HL-60 (cell line): ENCODE measurements around the gene SERTAD3.
"Not testable (repeated sequence)": the region's sequence is repeated elsewhere in the genome, so short reads cannot be mapped to it uniquely, and the experiment has no call there.

Experiments used
- DNase-seq, 2 experiments: peaks; one replicate each; pipeline ENCODE4 v3.0.0-alpha.2; 2010 to 2020; ENCODE audit warnings: low read depth in 1 of 2, low spot score in 1 of 2
- H3K27ac ChIP-seq: fragments of 250-450 bp; sonication (Bioruptor Pico); replicated peaks from 2 replicates; pipeline ENCODE4 v1.5.1; 2020; ENCODE audit warnings: mild to moderate bottlenecking, moderate library complexity
- H3K27me3 ChIP-seq: fragments of 250-450 bp; sonication (Bioruptor Pico); 2 replicates; pipeline ENCODE4 v1.5.1; 2021; ENCODE audit warnings: mild to moderate bottlenecking, moderate library complexity; ENCODE audit not compliant: insufficient read depth, poor library complexity, severe bottlenecking
- H3K4me3 ChIP-seq: replicated peaks from 2 replicates; pipeline ENCODE4 v1.5.1; 2011; ENCODE audit warnings: mild to moderate bottlenecking, control low read depth, low read length; ENCODE audit not compliant: insufficient read depth
- CTCF ChIP-seq: IDR thresholded peaks from one replicate; pipeline ENCODE4 v1.5.1; 2011; ENCODE audit warnings: low read length, control low read depth, inconsistent platforms; ENCODE audit not compliant: insufficient read depth
- GABPA ChIP-seq: IDR thresholded peaks from 2 replicates; pipeline ENCODE4 v1.6.1; 2012; ENCODE audit warnings: low read depth
- POLR2AphosphoS5 ChIP-seq: IDR thresholded peaks from 2 replicates; pipeline ENCODE4 v1.6.1; 2012; ENCODE audit warnings: low read depth
- SPI1 ChIP-seq: IDR thresholded peaks from 2 replicates; pipeline ENCODE4 v1.6.1; 2012; ENCODE audit warnings: low read depth, mild to moderate bottlenecking, borderline replicate concordance
- TF ChIP-seq, protein P1 (sequence below): IDR thresholded peaks from 2 replicates; pipeline ENCODE4 v1.6.1; 2012; ENCODE audit warnings: low read depth; ENCODE audit not compliant: insufficient replicate concordance

SERTAD3 gene

GRCh38 chr19:40465557-40466218 lies 21.6 kb upstream of the SERTAD3 start, which contains the start of gene BLVRB:
BLVRB (minus strand) TSS chr19:40465745; CDS start chr19:40465688, 57 bp downstream.
- peak within 1 kb of the TSS; percentile 70 for H3K27ac ChIP-seq
- H3K27me3 ChIP-seq = peaks cover 11% of the 10 kb centered on the region
- H3K4me3 ChIP-seq = peak within 1 kb of the TSS; percentile 66
- TF ChIP-seq GABPA (no peak), CTCF (no peak)
- DNase-seq = peak; percentile 97 to 98

DNA sequence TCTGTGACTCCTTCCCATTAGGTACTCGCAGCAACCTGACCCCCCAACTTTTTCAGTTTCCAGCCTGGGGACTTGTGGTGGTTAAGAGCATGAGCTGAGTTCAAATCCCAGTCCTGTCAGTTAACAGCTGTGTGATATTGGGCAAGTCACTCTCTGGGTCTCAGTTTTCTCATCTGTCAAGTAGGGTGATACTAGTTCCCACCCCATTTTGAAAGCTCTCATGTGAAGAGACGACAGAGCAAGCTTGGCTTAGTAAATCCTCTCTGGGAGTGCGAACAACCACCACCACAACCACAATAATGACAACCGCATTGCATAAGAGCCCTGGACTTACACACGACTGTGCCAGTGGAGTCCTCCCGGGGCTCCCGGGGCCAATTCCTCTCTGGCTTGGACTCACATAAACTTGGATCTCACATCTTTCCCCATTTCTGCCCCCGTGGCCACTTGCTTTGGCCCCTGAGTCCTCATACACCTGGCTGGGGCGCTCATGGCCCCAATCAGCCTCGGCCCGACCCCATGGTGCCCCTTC lies 21.0 kb upstream of the SERTAD3 start:
- peaks cover 11% of the 10 kb centered on the region for H3K27me3 ChIP-seq
- peak; percentile 92 to 94 for DNase-seq
- peak overlapping the region; percentile 66 for H3K4me3 ChIP-seq
- peak overlapping the region; percentile 70 for H3K27ac ChIP-seq
- peak; percentile 48; the same call in 1 of the 2 replicates for TF ChIP-seq POLR2AphosphoS5
- TF ChIP-seq, protein P1, sequence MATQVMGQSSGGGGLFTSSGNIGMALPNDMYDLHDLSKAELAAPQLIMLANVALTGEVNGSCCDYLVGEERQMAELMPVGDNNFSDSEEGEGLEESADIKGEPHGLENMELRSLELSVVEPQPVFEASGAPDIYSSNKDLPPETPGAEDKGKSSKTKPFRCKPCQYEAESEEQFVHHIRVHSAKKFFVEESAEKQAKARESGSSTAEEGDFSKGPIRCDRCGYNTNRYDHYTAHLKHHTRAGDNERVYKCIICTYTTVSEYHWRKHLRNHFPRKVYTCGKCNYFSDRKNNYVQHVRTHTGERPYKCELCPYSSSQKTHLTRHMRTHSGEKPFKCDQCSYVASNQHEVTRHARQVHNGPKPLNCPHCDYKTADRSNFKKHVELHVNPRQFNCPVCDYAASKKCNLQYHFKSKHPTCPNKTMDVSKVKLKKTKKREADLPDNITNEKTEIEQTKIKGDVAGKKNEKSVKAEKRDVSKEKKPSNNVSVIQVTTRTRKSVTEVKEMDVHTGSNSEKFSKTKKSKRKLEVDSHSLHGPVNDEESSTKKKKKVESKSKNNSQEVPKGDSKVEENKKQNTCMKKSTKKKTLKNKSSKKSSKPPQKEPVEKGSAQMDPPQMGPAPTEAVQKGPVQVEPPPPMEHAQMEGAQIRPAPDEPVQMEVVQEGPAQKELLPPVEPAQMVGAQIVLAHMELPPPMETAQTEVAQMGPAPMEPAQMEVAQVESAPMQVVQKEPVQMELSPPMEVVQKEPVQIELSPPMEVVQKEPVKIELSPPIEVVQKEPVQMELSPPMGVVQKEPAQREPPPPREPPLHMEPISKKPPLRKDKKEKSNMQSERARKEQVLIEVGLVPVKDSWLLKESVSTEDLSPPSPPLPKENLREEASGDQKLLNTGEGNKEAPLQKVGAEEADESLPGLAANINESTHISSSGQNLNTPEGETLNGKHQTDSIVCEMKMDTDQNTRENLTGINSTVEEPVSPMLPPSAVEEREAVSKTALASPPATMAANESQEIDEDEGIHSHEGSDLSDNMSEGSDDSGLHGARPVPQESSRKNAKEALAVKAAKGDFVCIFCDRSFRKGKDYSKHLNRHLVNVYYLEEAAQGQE = no peak

DNA sequence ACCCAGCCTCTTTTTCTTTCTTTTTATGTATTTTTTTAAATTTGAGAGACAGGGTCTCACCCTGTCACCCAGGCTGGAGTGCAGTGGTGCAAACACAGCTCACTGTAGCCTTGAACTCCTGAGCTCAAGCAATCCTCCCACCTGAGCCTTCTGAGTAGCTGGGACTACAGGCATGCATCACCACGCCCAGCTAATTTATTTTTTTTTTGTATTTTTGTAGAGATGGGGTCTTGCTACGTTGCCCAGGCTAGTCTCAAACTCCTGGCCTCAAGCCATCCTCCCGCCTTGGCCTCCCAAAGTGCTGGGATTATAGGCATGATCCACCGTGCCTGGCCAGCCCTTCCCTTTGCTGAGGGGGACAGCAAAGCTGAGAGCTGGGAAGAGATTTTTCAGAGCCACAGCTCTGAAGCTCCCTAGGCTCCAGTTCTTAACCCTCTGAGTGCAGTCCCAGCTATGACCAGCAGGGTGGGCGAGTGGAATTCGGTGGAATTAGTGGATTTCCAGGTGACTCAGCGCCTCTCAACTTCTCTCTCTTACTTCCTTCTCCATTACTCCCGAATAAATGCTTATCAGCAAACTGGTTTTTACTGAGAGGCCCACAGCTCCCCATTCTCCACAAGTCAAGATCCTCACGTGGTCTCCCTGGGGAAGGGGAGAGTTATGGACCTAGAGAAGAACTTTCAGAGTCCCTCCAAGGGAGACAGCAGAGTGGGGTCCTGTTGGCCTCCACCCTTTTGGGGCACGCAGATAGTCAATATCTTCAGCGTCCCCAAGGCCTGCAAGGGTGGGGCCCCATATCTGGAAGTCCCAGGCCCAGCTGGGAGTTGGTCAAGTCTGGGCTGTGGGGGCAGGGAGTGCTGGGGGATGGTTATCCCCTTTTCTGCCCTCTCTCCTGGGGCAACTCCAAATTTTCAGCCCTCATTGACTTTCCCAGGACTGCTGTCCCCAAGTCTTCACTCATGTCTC lies 20.2 kb upstream of the SERTAD3 start:
- Histone ChIP-seq H3K27me3 (peaks cover 11% of the 10 kb centered on the region), H3K27ac (peak overlapping the region; percentile 70)

DNA sequence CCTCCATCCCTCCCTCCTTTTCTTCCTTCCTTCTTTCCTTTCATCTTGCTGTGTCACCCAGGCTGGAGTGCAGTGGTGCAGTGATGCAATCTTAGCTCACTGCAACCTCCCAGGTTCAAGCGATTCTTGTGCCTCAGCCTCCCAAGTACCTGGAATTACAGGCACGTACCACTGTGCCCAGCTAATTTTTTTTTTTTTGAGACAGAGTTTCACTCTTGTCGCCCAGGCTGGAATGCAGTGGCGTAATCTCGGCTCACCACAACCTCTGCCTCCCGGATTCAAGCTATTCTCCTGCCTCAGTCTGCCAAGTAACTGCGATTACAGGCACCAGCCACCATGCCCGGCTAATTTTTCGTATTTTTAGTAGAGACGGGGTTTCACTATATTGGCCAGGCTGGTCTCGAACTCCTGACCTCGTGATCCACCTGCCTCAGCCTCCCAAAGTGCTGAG lies 19.5 kb upstream of the SERTAD3 start:
- H3K27ac ChIP-seq, H3K4me3 ChIP-seq: not testable (repeated sequence)
- peaks cover 11% of the 10 kb centered on the region for H3K27me3 ChIP-seq
- DNase-seq = peak; percentile 42 to 68

More for the DNA sequence above, 20.2 kb upstream of the SERTAD3 start:
- DNase-seq = peak; percentile 68 to 79
- H3K4me3 ChIP-seq = no peak overlapping the region; the same call in 1 of the 2 replicates
- no peak for TF ChIP-seq SPI1
- TF ChIP-seq, protein P1 = no peak
- TF ChIP-seq CTCF = peak; percentile 72
